C4-2B (cell line): Measurements from ENCODE around the gene CCER1.

ENCODE experiments used
- CTCF ChIP-seq: fragments of 450-650 bp; conservative IDR thresholded peaks from 2 replicates; pipeline ENCODE4 v1.5.1; 2017; ENCODE audit warnings: mild to moderate bottlenecking
- ZFX ChIP-seq: fragments of 450-650 bp; IDR thresholded peaks from 2 replicates; pipeline ENCODE4 v1.6.1; 2017

GRCh38 chr12:90937651-90938050, 17.3 kb downstream of the CCER1 start:
- TF ChIP-seq CTCF (no peak), ZFX (no peak)
